Activated T-cell treated with anti-CD3 and anti-CD28 coated beads, Interleukin-2, amount 50 U/mL, for 4 hours (primary cell): ENCODE measurements around the gene KCNC4. TPM values are rescaled to one million over a fixed set of nuclear protein-coding genes. Genes with fewer than 3 reads are reported as not detected.

Experiments used
- ATAC-seq, 2 donors: fragments of 200-7000 bp; cut with Tn5 transposase; one replicate each; pipeline ENCODE4 v1.10.0; 2021
- DNase-seq: peaks from one replicate; pipeline ENCODE4 v3.0.0-alpha.2; 2020
- H3K27me3 Mint-ChIP-seq: one replicate; pipeline ENCODE4 v1.8.0; 2021; ENCODE audit warnings: low read depth, mixed read lengths
- H3K36me3 Mint-ChIP-seq: one replicate; pipeline ENCODE4 v1.8.0; 2022; ENCODE audit warnings: mixed read lengths; ENCODE audit not compliant: insufficient read depth
- H3K4me1 Mint-ChIP-seq: one replicate; pipeline ENCODE4 v1.8.0; 2021; ENCODE audit warnings: low read depth, mixed read lengths
- H3K4me3 Mint-ChIP-seq: one replicate; pipeline ENCODE4 v1.8.0; 2021; ENCODE audit warnings: mild to moderate bottlenecking, moderate library complexity, mixed read lengths
- H3K9me3 Mint-ChIP-seq: one replicate; pipeline ENCODE4 v1.8.0; 2021; ENCODE audit warnings: mixed read lengths
- total RNA-seq, 3 donors: library from RNA; stranded (reverse); gene quantifications; one replicate each; pipeline ENCODE4 v1.2.1, GENCODE V29; 2021

Gene KCNC4
- total RNA-seq, 3 donors from 2014 or later, result 6.4 to 8.1 (median 7.9) TPM

DNA sequence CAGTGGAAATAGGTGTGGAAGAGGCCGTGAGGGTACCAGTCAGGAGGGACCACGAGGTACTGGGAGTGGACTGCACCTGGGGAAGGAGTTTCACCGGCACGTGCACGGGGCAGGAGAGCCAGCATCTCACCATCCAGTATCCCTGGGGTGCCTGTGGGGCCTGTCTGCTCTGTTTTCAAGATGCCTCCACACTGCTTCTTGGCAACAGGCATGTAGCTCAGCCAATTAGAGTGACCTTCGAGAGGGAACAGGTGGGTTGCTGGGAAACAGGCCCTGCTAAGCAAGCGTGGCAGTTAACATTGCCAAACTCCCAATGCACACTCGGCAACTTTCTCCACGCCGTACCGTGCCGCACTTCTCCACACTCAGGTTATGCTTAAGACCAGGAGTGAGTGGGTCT is 17.7 kb downstream of the KCNC4 start:
- H3K9me3 Mint-ChIP-seq, result no peaks in the 10 kb centered on the region
- no peak for ATAC-seq
- no peaks in the 10 kb centered on the region for H3K27me3 Mint-ChIP-seq
- H3K36me3 Mint-ChIP-seq, result peaks cover 17% of the 10 kb centered on the region
- no peak for DNase-seq
- H3K4me3 Mint-ChIP-seq, result no peak overlapping the region
- H3K4me1 Mint-ChIP-seq, result no peaks in the 10 kb centered on the region

DNA sequence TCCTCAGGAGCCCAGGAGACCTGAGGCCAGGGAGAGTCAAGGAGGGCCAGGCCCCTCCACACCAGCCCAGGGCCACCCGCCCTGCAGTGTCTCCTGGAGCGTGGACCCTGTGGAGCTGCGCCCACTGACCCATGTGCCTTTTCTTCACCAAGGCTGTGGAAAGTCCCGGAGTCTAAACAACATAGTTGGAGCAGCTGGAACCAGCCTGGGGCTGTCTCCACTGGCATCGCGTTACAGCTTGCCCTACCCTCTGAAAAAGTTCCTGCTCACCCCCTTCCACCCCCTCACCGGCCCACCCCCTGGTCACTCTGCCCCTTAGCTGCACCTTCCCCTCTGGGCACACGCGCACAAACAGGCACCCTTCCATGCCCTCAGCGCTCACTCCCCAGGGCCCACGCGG is 18.3 kb downstream of the KCNC4 start:
- no peak for ATAC-seq
- no peak overlapping the region for H3K4me3 Mint-ChIP-seq
- H3K4me1 Mint-ChIP-seq, result no peaks in the 10 kb centered on the region
- H3K36me3 Mint-ChIP-seq, result peaks cover 15% of the 10 kb centered on the region
- H3K27me3 Mint-ChIP-seq, result no peaks in the 10 kb centered on the region
- DNase-seq, result no peak
- no peaks in the 10 kb centered on the region for H3K9me3 Mint-ChIP-seq

DNA sequence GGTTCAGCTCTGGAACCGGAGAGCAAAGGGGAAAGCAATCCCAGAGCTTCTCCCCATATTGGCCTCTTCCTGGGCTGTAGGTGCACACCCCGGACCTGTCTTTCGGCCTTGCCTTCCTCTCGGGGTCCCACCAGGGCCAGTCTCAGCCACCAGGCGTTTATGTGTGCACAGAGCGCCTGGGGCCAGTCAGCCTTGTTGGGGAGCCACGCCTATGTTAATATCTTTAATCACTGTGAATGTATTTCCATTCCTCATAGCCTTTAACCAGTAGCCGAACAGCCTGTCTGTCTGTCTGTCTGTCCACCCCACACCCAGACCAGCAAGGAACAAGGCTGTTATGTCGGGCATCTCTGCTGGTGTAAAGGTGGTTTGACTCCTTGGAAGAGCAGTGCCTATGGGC is 18.8 kb downstream of the KCNC4 start:
- Mint-ChIP-seq H3K36me3 (peaks cover 12% of the 10 kb centered on the region), H3K9me3 (no peaks in the 10 kb centered on the region), H3K27me3 (no peaks in the 10 kb centered on the region), H3K4me3 (no peak overlapping the region), H3K4me1 (no peaks in the 10 kb centered on the region)
- no peak for ATAC-seq
- no peak for DNase-seq

DNA sequence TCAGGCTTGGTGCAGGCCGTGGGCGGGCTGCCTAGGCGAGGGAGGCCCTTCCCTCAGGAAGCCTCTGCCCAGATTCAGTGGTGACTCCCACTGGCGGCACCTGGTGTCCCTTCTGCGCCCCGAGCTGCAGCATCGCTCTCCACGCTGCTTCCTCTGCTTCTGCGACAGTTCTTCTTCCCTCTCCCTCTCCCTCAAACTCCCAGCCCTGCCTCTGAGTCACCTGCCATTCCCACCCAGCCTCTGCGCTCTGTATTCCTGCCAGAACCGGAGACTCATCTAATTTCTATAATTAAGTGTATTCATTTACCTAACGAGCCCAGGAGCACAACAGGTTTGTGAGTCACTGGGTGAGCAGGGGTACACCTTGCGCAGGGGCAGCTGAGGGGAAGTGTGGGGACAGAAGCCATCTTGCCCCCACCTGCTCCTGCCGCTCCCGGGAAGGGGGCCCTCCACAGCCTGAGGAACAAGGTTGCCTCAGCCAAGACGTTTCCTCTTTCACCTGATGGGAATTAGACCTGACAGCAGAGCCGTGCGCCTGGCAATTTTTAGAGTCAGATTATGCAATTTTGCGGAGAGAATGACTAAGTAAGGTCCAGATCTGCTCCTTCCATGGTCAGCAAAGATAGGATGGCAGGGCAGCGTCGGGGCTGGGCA is 19.4 kb downstream of the KCNC4 start:
- no peaks in the 10 kb centered on the region for H3K4me1 Mint-ChIP-seq
- DNase-seq (no peak), ATAC-seq (no peak)
- no peaks in the 10 kb centered on the region for H3K9me3 Mint-ChIP-seq
- H3K36me3 Mint-ChIP-seq, result peaks cover 8% of the 10 kb centered on the region
- H3K4me3 Mint-ChIP-seq, result no peak overlapping the region
- no peaks in the 10 kb centered on the region for H3K27me3 Mint-ChIP-seq

DNA sequence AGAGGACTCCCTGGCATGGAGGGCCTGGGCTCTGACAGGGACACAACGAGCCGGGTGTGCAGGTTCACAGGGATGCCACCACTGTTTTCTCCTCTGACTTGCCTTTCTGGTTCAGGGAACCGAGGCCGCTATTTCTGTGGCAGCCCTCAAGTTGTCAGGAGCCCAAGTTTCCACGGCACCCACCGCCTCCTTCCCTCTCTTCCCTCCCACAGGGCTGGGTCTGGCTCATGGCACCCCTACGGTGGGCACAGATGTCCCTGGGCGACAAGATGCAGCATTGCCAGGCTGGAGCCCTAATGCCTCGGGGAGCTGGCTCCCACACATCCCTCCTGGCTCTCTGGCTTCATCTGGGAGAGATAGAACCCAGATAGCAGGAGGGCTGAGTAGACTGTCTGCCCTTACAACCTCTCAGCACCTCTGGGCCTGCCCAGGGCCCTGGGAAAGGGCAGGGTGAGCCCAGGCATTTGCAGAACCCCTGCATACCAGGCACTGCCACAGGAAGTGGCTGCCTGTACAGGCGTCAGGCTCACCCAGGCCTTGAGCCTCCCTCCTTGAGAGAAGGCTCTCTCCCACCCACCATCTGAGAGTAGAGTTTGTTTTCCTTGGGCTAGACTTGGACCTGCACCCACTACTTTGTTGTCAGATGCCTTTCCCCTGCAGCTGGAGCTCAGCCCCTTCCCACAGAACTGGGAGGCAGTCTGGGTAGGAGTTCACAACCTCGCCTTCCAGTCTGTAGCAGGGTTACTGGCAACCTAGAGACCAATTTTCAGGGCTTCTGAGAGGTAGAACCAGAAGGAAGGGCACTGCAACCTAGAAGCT is 20.5 kb downstream of the KCNC4 start:
- H3K36me3 Mint-ChIP-seq, result peaks cover 11% of the 10 kb centered on the region
- no peaks in the 10 kb centered on the region for H3K9me3 Mint-ChIP-seq
- no peaks in the 10 kb centered on the region for H3K27me3 Mint-ChIP-seq
- H3K4me1 Mint-ChIP-seq, result peaks cover 10% of the 10 kb centered on the region
- DNase-seq (no peak), ATAC-seq (no peak)
- H3K4me3 Mint-ChIP-seq, result no peak overlapping the region

DNA sequence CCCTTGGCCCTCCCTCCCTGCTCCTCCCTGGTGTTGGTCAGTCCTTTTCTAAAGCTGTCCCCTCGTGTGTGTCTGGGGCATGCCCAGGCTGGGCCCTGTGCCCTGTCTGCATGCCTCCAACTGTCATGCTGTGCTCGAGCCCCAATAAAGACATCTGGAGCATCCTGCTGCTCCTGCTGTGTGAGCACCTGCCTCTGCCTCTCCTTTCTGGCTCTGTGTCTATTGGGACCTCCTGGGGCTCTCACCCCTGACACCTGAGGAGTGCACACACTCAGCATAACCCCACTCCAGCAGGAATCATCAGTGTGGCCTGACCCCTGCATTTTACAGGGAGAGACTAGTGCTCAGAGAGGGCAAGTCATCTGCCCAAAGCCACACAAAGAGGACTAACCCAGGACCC is 23.7 kb downstream of the KCNC4 start:
- Mint-ChIP-seq H3K4me3 (no peak overlapping the region), H3K27me3 (no peaks in the 10 kb centered on the region), H3K36me3 (peaks cover 11% of the 10 kb centered on the region), H3K9me3 (no peaks in the 10 kb centered on the region), H3K4me1 (peaks cover 29% of the 10 kb centered on the region)
- no peak for DNase-seq
- no peak for ATAC-seq

DNA sequence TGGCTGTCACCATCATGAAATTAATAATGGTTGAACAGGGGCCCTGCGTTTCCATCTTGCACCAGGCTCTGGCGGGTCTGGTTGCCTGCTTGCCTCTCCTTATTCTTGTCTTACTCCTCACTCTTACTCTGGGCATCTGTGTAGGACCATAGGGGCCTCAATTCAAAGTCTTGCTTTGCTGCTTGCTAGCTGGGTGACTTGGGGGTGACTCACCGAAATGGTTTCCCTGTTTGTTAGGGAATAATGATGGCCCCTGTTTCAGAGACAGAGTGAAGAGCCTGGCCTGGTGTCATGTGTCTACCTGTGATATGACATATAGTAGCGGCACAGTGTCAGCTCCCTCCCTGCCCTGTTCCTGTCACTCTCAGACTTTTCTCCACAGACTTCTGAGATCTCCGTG is 24.6 kb downstream of the KCNC4 start:
- H3K4me1 Mint-ChIP-seq, result peaks cover 33% of the 10 kb centered on the region
- DNase-seq (no peak), ATAC-seq (no peak)
- H3K27me3 Mint-ChIP-seq, result no peaks in the 10 kb centered on the region
- H3K36me3 Mint-ChIP-seq, result peaks cover 9% of the 10 kb centered on the region
- no peak overlapping the region for H3K4me3 Mint-ChIP-seq
- H3K9me3 Mint-ChIP-seq, result no peaks in the 10 kb centered on the region

DNA sequence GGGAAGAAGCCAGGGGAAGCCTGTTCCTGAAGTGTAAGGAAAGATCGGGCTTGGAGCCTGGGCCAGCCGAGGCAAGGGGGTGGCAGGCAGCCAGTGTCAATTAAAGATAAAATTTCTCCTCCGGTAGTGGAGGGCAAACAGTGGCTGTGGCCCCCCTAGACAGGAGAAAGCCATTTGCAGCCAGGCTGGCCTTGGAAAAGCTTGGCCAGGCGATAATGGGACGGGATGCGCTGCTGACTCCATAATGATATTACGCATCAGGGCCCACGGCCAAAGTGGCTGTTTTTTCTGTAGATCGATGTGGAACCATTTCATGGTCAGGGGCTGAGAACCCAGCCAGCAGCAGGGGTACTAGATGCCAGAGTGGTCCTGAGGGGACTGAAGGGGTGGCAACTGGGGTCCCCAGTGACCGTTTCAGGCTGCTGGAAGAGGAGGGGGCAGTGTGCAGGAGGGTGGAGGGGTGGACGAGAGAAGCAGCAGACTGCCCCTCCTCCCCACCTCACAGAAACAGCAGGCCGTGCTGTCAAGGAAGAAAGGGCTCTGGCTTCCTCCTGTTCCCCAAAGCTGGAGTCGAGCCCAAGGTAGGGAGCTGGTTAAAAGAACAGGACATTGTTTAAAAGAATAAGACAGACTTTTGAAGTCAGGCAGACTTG is 25.2 kb downstream of the KCNC4 start:
- Mint-ChIP-seq H3K36me3 (peaks cover 9% of the 10 kb centered on the region), H3K4me3 (no peak overlapping the region), H3K4me1 (peaks cover 33% of the 10 kb centered on the region), H3K27me3 (no peaks in the 10 kb centered on the region), H3K9me3 (no peaks in the 10 kb centered on the region)
- DNase-seq (no peak), ATAC-seq (no peak)

DNA sequence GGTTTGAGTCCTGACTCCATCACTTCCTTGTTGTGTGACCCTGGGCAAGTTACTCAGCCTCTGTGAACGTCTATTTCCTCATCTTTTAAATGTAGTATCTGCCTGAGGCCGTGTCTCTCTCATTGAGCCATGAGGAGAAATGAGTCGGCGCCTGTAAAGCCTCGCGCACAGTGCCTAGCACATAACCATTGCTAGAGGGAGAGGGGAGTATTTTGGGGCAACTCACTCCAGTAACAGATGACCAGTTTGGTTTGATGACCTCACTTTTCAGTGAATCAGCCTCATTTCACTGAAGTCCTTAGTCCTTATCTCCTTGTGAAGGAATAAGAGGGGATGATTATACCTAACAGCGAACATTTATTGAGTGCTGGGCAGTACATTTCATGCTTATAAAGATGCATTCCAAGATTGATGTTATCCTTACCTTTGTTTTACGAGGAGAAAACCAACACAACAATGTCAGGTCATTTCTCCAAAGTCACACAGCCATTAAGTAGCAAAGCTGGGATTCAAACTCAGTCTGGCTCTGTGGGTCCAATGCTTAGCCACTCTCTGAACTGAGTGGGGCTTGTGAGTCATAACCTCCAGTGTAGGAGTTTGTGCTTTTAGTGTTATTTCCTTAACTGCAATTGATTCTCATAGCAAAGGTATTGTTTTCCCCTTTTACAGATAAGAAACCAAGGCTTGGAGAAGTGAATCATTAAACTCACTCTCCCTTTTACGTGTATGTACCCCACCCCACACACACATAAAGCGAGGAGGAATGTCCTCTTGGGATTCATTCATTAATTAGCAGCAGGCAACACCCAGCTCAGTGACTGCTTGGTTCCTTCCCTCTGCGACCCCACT is 25.9 kb downstream of the KCNC4 start:
- Mint-ChIP-seq H3K36me3 (peaks cover 9% of the 10 kb centered on the region), H3K27me3 (no peaks in the 10 kb centered on the region), H3K4me3 (peak overlapping the region; percentile 27), H3K4me1 (peaks cover 33% of the 10 kb centered on the region), H3K9me3 (no peaks in the 10 kb centered on the region)
- ATAC-seq, result peak; percentile 86 to 87
- DNase-seq, result no peak

DNA sequence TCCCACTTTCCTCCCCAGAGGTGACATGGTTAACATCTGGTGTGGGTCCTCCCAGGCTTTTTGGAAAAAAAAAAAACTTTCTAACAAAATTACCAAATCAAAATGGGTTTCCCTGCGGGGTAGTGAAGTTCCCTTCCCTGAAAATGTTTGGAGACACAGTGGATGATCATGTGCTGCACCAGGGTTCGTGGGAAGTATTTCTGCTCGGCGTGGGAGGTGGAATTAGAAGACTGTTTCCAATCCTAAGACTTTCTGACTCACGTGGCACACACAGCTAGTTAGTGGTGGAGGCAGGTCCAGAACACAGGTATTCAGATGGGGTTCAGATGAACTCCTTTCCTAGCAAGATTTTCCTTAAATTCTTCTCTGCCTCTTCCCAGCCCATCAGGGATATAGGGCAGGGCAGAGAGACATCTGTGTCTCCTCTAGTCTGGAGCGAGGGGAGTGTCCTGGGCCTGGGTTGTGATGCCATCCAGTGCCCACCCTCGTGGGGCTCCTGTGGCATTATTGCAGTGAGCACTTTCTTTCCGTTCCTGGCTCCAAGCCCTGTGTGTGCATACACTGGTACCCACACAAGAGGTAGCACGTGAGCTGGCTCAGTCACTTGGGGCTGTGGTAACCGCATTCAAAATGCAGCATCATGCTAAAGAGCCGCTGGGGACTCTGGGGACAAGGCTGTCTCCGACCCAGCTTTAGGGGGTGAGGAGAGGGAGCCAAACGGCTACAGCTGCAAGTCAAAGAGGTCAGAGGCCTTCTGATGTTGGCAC is 27.5 kb downstream of the KCNC4 start:
- no peak for ATAC-seq
- H3K4me3 Mint-ChIP-seq, result no peak overlapping the region
- no peak for DNase-seq
- no peaks in the 10 kb centered on the region for H3K27me3 Mint-ChIP-seq
- peaks cover 8% of the 10 kb centered on the region for H3K36me3 Mint-ChIP-seq
- peaks cover 33% of the 10 kb centered on the region for H3K4me1 Mint-ChIP-seq
- H3K9me3 Mint-ChIP-seq, result no peaks in the 10 kb centered on the region

DNA sequence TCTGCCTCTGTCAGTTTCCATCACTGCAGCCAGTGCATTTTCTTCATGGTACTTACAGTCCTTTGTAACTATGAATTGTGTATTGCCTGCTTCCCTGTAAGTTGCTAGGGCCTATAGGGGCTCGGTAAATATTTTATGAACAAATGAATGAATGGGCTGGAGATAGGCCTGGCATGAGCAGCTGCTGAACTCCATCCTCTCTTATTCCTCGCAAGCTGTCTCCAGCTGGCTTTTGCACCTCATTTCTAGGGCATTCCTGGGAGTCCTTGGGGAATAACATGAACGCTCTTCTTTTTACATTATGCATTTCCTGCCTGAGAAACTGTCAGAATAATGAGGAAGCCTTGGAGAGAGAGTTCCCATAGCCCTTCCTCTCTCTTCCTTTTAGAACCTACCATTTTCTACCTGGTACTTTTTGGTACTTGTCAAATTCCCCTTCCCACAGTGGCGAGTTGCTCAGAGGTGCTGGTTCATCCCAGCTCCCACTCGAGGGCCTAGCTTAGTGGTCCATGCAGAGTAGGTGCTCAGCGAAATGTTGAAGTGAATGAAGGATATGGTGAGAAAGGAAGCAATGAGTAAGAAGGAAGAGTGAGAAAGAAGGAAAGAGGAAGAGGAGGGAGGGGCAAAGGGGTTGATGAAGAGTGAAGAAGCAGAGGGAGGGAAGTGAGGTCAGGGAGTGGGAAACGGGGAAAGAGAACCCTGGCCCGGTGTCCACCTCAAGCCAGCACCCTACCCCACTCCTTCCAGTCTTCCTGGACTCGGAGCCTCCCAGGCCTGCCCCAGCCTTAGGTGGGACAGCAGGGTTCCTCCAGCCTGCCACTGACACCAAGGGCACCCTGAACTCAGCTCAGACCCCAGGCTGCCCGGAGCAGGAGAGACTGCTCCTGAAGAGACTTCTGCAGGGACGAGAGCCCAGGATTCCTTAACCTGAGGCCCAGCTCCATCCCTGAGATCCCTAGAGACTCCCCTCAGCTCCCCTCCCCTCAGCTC is 29.6 kb downstream of the KCNC4 start:
- Mint-ChIP-seq H3K4me3 (no peak overlapping the region), H3K36me3 (peaks cover 2% of the 10 kb centered on the region), H3K9me3 (no peaks in the 10 kb centered on the region), H3K27me3 (no peaks in the 10 kb centered on the region), H3K4me1 (peaks cover 39% of the 10 kb centered on the region)
- DNase-seq (no peak), ATAC-seq (no peak)

DNA sequence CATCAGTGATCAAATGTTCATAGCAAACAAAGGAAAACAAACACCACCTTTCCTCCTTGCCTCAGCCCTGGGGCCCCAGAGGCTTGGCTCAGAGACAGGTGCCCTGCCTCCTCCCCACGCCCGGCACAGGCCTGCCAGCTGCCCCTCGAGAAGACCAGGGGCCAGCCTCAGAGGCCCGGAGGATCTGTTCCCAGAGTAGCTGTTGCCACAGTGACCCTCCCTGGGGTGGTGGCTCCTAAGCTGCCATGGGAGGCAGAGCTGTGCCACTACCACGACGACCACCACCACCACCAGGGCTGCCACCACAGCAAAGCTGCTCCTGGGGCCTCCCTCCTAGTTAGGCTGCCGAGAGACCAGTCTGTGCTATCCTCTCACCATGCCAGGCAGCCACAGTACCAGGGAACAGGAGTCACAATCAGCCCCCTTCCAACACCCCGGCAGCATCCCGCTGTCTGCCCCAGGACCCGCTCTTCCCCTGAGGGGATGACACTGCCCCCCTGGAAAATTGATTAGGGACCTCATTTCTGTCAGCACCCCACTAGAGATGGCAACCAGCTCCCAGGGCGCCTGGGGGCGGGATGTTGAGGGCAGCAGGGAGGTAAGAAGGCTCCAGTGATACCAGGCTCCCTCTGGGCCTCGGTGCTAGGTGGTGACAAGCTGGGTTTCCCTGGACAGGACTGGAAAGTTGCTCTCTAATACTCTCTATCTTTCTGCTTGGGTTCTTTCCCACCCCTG is 30.5 kb downstream of the KCNC4 start:
- Mint-ChIP-seq H3K27me3 (no peaks in the 10 kb centered on the region), H3K36me3 (no peaks in the 10 kb centered on the region), H3K9me3 (no peaks in the 10 kb centered on the region), H3K4me1 (peaks cover 30% of the 10 kb centered on the region), H3K4me3 (no peak overlapping the region)
- DNase-seq, result no peak
- ATAC-seq, result no peak
